Measurements from ENCODE around the gene TMEM97. TPM values are rescaled to one million over a fixed set of nuclear protein-coding genes. Genes with fewer than 3 reads are reported as not detected.
A peak's percentile ranks its signal among the peaks of the same experiment; 100 is the strongest.
"Not testable (repeated sequence)": the region's sequence is repeated elsewhere in the genome, so short reads cannot be mapped to it uniquely, and the experiment has no call there.

Gene TMEM97
- polyA plus RNA-seq, 1 donor, result 58.0 TPM

- peak; percentile 76 for DNase-seq
These were observed 17.2 kb downstream of the TMEM97 start for GRCh38 chr17:28335959-28336871.

- no peak for DNase-seq
These were observed 19.2 kb downstream of the TMEM97 start for GRCh38 chr17:28338056-28338768.

GRCh38 chr17:28338769-28339212 is 19.8 kb downstream of the TMEM97 start:
- DNase-seq, result not testable (repeated sequence)

GRCh38 chr17:28339431-28339830 is 20.4 kb downstream of the TMEM97 start:
- no peak for DNase-seq

GRCh38 chr17:28340374-28340773 is 21.4 kb downstream of the TMEM97 start:
- DNase-seq, result no peak

- DNase-seq, result no peak
These were observed 22.5 kb downstream of the TMEM97 start for GRCh38 chr17:28341516-28341915.

GRCh38 chr17:28342313-28342712 is 23.3 kb downstream of the TMEM97 start:
- DNase-seq, result no peak

GRCh38 chr17:28343491-28343932 is 24.5 kb downstream of the TMEM97 start:
- no peak for DNase-seq

GRCh38 chr17:28344011-28344410 is 25.0 kb downstream of the TMEM97 start:
- no peak for DNase-seq

GRCh38 chr17:28344435-28344901 is 25.5 kb downstream of the TMEM97 start:
- no peak for DNase-seq

GRCh38 chr17:28345419-28346198 is 26.6 kb downstream of the TMEM97 start:
- DNase-seq, result no peak

- DNase-seq, result no peak
These were observed 27.2 kb downstream of the TMEM97 start for GRCh38 chr17:28346199-28346580.

GRCh38 chr17:28346746-28347246 is 27.8 kb downstream of the TMEM97 start:
- DNase-seq, result no peak

- no peak for DNase-seq
These were observed 28.4 kb downstream of the TMEM97 start for GRCh38 chr17:28347261-28347891.

- no peak for DNase-seq
These were observed 30.0 kb downstream of the TMEM97 start for GRCh38 chr17:28348979-28349378.

GRCh38 chr17:28350271-28350670 is 31.3 kb downstream of the TMEM97 start:
- DNase-seq, result no peak

GRCh38 chr17:28357061-28357900 is 38.3 kb downstream of the TMEM97 start, which contains the start of gene POLDIP2:
Gene POLDIP2 (minus strand): TSS chr17:28357527. CDS start chr17:28357448, 79 bp downstream.
- DNase-seq, result peak; percentile 94

- no peak for DNase-seq
These were observed 38.8 kb downstream of the TMEM97 start for GRCh38 chr17:28357901-28358197.

- DNase-seq, result no peak
These were observed 44.2 kb downstream of the TMEM97 start for GRCh38 chr17:28363186-28363585.

All from left kidney (tissue), 2 donors.